OCI-LY1 (cell line): ENCODE measurements around the gene C2CD4D.

Experiments
- CTCF ChIP-seq: fragments of 200-600 bp; sonication (generic), shearing (Covaris generic); IDR thresholded peaks from 2 replicates; pipeline ENCODE4 v1.5.1; 2017; ENCODE audit warnings: mild to moderate bottlenecking, antibody characterized with exemption, low read length, moderate library complexity, mixed read lengths
- EZH2 ChIP-seq: fragments of 200-600 bp; sonication (generic), shearing (Covaris generic); IDR thresholded peaks from 2 replicates; pipeline ENCODE4 v1.8.0; 2017; ENCODE audit warnings: borderline replicate concordance, mixed run types, mild to moderate bottlenecking, antibody characterized with exemption, low read length, moderate library complexity, mixed read lengths

- TF ChIP-seq EZH2, result no peak
- no peak for TF ChIP-seq CTCF
Measured at GRCh38 chr1:151814426-151814825, 25.2 kb downstream of the C2CD4D start.
